ENCODE results near the gene RASAL3. TPM values are rescaled to one million over a fixed set of nuclear protein-coding genes. Genes with fewer than 3 reads are reported as not detected.

RASAL3 gene
- total and polyA plus RNA-seq, 4 donors = 0.76 to 1.5 (median 1.1) TPM

- TF ChIP-seq ZBTB33 (IDR thresholded peaks at IDR 0.05) (no peak), ATF3 (IDR thresholded peaks at IDR 0.05) (no peak), YY1 (IDR thresholded peaks at IDR 0.05) (no peak), FOXA2 (IDR thresholded peaks at IDR 0.05) (no peak)
Observed at GRCh38 chr19:15443325-15443724, 21.0 kb downstream of the RASAL3 start (continued).

GRCh38 chr19:15442142-15442920 lies 22.0 kb downstream of the RASAL3 start:
- no peak for DNase-seq (ENCODE audit: low spot score)
- H3K4me3 ChIP-seq (ENCODE audit: low read depth in 1 of 3, low read length in 3 of 3) = no peak overlapping the region
- no peaks in the 10 kb centered on the region for H3K36me3 ChIP-seq (ENCODE audit: control insufficient read depth in 4 of 4, insufficient read depth in 3 of 4, low read depth in 1 of 4, low read length in 3 of 4)
- H3K9ac ChIP-seq (ENCODE audit: low read depth in 1 of 2, low read length in 2 of 2) = no peak overlapping the region
- WGBS = 91% methylated on average over 13 of the region's 13 CpGs
- H3K27ac ChIP-seq (ENCODE audit: low read depth in 1 of 2, low read length in 2 of 2) = no peak overlapping the region
- no peaks in the 10 kb centered on the region for H3K27me3 ChIP-seq (ENCODE audit: control insufficient read depth in 4 of 4, insufficient read depth in 4 of 4, low read length in 3 of 4)
- TF ChIP-seq TAF1 (conservative IDR thresholded peaks at IDR 0.05) (no peak), EGR1 (IDR thresholded peaks at IDR 0.05; ENCODE audit: low read depth in 2 of 2) (no peak)
- no peaks in the 10 kb centered on the region for H3K9me3 ChIP-seq (ENCODE audit: control insufficient read depth in 4 of 4, low read length in 3 of 4)
- H3K4me1 ChIP-seq (ENCODE audit: control insufficient read depth in 4 of 4, insufficient read depth in 4 of 4, low read length in 3 of 4) = peaks cover 14 to 47% (median 39%) of the 10 kb centered on the region in 4 donors

GRCh38 chr19:15441317-15441716 lies 23.0 kb downstream of the RASAL3 start:
- Histone ChIP-seq H3K27me3 (ENCODE audit: control insufficient read depth in 4 of 4, insufficient read depth in 4 of 4, low read length in 3 of 4) (no peaks in the 10 kb centered on the region), H3K9me3 (ENCODE audit: control insufficient read depth in 4 of 4, low read length in 3 of 4) (no peaks in the 10 kb centered on the region), H3K36me3 (ENCODE audit: control insufficient read depth in 4 of 4, insufficient read depth in 3 of 4, low read depth in 1 of 4, low read length in 3 of 4) (no peaks in the 10 kb centered on the region), H3K27ac (ENCODE audit: low read depth in 1 of 2, low read length in 2 of 2) (no peak overlapping the region), H3K4me3 (ENCODE audit: low read depth in 1 of 3, low read length in 3 of 3) (no peak overlapping the region), H3K4me1 (ENCODE audit: control insufficient read depth in 4 of 4, insufficient read depth in 4 of 4, low read length in 3 of 4) (peaks cover 17 to 47% (median 40%) of the 10 kb centered on the region in 4 donors), H3K9ac (ENCODE audit: low read depth in 1 of 2, low read length in 2 of 2) (no peak overlapping the region)
- TF ChIP-seq HNF4G (IDR thresholded peaks at IDR 0.05) (no peak), MAX (IDR thresholded peaks at IDR 0.05) (no peak), ZBTB33 (IDR thresholded peaks at IDR 0.05) (no peak), FOXA1 (IDR thresholded peaks at IDR 0.05) (no peak), JUND (IDR thresholded peaks at IDR 0.05) (no peak), EGR1 (IDR thresholded peaks at IDR 0.05; ENCODE audit: low read depth in 2 of 2) (no peak), ATF3 (IDR thresholded peaks at IDR 0.05) (no peak), CTCF (IDR thresholded peaks at IDR 0.05; ENCODE audit: low read depth, low read length, missing input control) (no peak), TAF1 (conservative IDR thresholded peaks at IDR 0.05) (no peak), SP1 (IDR thresholded peaks at IDR 0.05) (no peak), RXRA (IDR thresholded peaks at IDR 0.05) (no peak)
- no peak for DNase-seq (ENCODE audit: low spot score)
- WGBS = 92% methylated on average over 3 of the region's 3 CpGs
